Astrocyte (in vitro differentiated cells and primary cell): Measurements from ENCODE around the gene LIN37.

ENCODE experiments used
- CTCF ChIP-seq: IDR thresholded peaks from 2 replicates; pipeline ENCODE4 v1.5.1; 2011; ENCODE audit warnings: low read depth, mild to moderate bottlenecking, inconsistent platforms, low read length, moderate library complexity; ENCODE audit not compliant: insufficient read depth
- EZH2 ChIP-seq: IDR thresholded peaks from 2 replicates; pipeline ENCODE4 v1.6.1; 2012; ENCODE audit warnings: mild to moderate bottlenecking, low read length, inconsistent platforms; ENCODE audit not compliant: insufficient read depth

- TF ChIP-seq EZH2 (no peak), CTCF (no peak)
Observed at GRCh38 chr19:35738887-35739229, 9.5 kb upstream of the LIN37 start.
